Stomach (tissue), 9 donors: ENCODE results near the gene LONP2. TPM values are rescaled to one million over a fixed set of nuclear protein-coding genes. Genes with fewer than 3 reads are reported as not detected.

Experiments used
- DNase-seq, 2 donors: peaks; one replicate each; pipeline versions ENCODE4 v3.0.0 to v3.0.0-alpha.2; 2013 to 2019
- H3K27ac ChIP-seq, 5 donors: fragments of 200-600 bp in 4 of 5; sonication (generic) in 4 of 5; one replicate each; pipeline ENCODE4 v1.5.1; 2013 to 2019; ENCODE audit warnings: mild to moderate bottlenecking in 1 of 5, moderate library complexity in 1 of 5
- H3K27me3 ChIP-seq, 3 donors: fragments of 200-600 bp; sonication (generic); one replicate each; pipeline ENCODE4 v1.5.1; 2017 to 2019; ENCODE audit warnings: mixed run types in 1 of 3
- H3K36me3 ChIP-seq, 4 donors: fragments of 200-600 bp; sonication (generic); 1 replicate in 3 of 4; 2 replicates in 1 of 4; pipeline ENCODE4 v1.5.1; 2016 to 2019
- H3K4me1 ChIP-seq, 4 donors: fragments of 200-600 bp; sonication (generic); one replicate each; pipeline ENCODE4 v1.5.1; 2016 to 2019
- H3K4me3 ChIP-seq, 4 donors: fragments of 200-600 bp; sonication (generic) in 3 of 4; one replicate each; pipeline ENCODE4 v1.5.1; 2016 to 2019; ENCODE audit warnings: mild to moderate bottlenecking in 1 of 4
- H3K9me3 ChIP-seq, 4 donors: fragments of 200-600 bp; sonication (generic); one replicate each; pipeline ENCODE4 v1.5.1; 2016 to 2019
- CTCF ChIP-seq, 7 experiments: fragments of 450-650 bp in 4 of 7; fragments of 200-600 bp in 3 of 7; sonication (generic) in 3 of 7; IDR thresholded peaks; one replicate each; pipeline ENCODE4 v1.5.1; 2016 to 2019; ENCODE audit warnings: antibody characterized with exemption in 7 of 7, control low read depth in 2 of 7, mild to moderate bottlenecking in 1 of 7
- EP300 ChIP-seq: sonication (generic); formaldehyde crosslinking; IDR thresholded peaks from one replicate; pipeline ENCODE4 v1.6.1; 2017; ENCODE audit warnings: antibody characterized with exemption
- POLR2A ChIP-seq, 4 donors: fragments of 450-650 bp; IDR thresholded peaks; one replicate each; pipeline ENCODE4 v1.6.1; 2016; ENCODE audit warnings: antibody characterized with exemption in 4 of 4, control low read depth in 2 of 4, mild to moderate bottlenecking in 1 of 4, moderate library complexity in 1 of 4
- POLR2AphosphoS5 ChIP-seq, 3 donors: sonication (generic); formaldehyde crosslinking; IDR thresholded peaks; one replicate each; pipeline ENCODE4 v1.6.1; 2016; ENCODE audit warnings: antibody characterized with exemption in 3 of 3
- WGBS, 5 donors: extraction: QIAGEN DNeasy Blood & Tissue Kit in 3 of 5; methylation state at CpG; one replicate each; pipeline versions ENCODE4 v1.1.5 to v1.1.7; 2013 to 2018; 5-methylcytosine and 5-hydroxymethylcytosine counted together
- intact Hi-C: fragments of 100-400 bp; cut with DNase I; formaldehyde crosslinking; loops from one replicate; pipeline ENCODE4 v1.15.1; 2023; ENCODE audit warnings: low total_unique reads
- polyA plus RNA-seq, 3 donors: library from polyadenylated mRNA; stranded (reverse); fragments of 200-250 nt; gene quantifications; one replicate each; pipeline ENCODE4 v1.2.3, GENCODE V29; 2013
- total RNA-seq, 5 donors: library from RNA; depleted of rRNA; stranded (reverse); fragments of >200 nt; gene quantifications; one replicate each; pipeline versions ENCODE4 v1.1.0 to v1.2.3, GENCODE V29; 2014 to 2016
- donor health status: healthy with polysubstance abuse.
- donor health status: Bipolar disorder and iron deficiency.
- donor health status: healthy.

LONP2 gene
- total and polyA plus RNA-seq, 8 donors: 13.0 to 140 (median 26.7) TPM

GRCh38 chr16:48330841-48331192 is 86.7 kb downstream of the LONP2 start:
- TF ChIP-seq CTCF (IDR thresholded peaks at IDR 0.05) (no peak), POLR2A (IDR thresholded peaks at IDR 0.05) (no peak), EP300 (no peak), POLR2AphosphoS5 (IDR thresholded peaks at IDR 0.05) (no peak)
- Histone ChIP-seq H3K27me3 (no peaks in the 10 kb centered on the region), H3K36me3 (peaks cover 12 to 34% (median 24%) of the 10 kb centered on the region in 4 donors), H3K4me1 (peaks cover 0 to 21% (median 8%) of the 10 kb centered on the region in 4 donors), H3K4me3 (no peak overlapping the region), H3K9me3 (no peaks in the 10 kb centered on the region), H3K27ac (no peak overlapping the region)
- intact Hi-C loops: no loop called here
- DNase-seq: no peak
- 30 to 61% (median 47%) methylated on average over 3 of the region's 3 CpGs for WGBS, 5 donors

GRCh38 chr16:48332978-48333377 is 88.9 kb downstream of the LONP2 start:
- H3K4me1 ChIP-seq: peaks cover 0 to 30% (median 8%) of the 10 kb centered on the region in 4 donors
- H3K27me3 ChIP-seq: no peaks in the 10 kb centered on the region
- peaks cover 12 to 55% (median 42%) of the 10 kb centered on the region in 4 donors for H3K36me3 ChIP-seq
- intact Hi-C loops: no loop called here
- no peak overlapping the region for H3K4me3 ChIP-seq
- no peaks in the 10 kb centered on the region for H3K9me3 ChIP-seq
- 50 to 75% (median 70%) methylated on average over 5 of the region's 5 CpGs for WGBS, 5 donors
- no peak overlapping the region for H3K27ac ChIP-seq
- no peak for DNase-seq
- TF ChIP-seq EP300: no peak

- 86 to 93% (median 92%) methylated on average over 9 of the region's 9 CpGs for WGBS, 5 donors
- Histone ChIP-seq H3K4me3 (no peak overlapping the region), H3K27ac (no peak overlapping the region), H3K27me3 (no peaks in the 10 kb centered on the region), H3K4me1 (peaks cover 0 to 30% (median 8%) of the 10 kb centered on the region in 4 donors), H3K36me3 (peaks cover 12 to 62% (median 52%) of the 10 kb centered on the region in 4 donors), H3K9me3 (no peaks in the 10 kb centered on the region)
- no peak for TF ChIP-seq POLR2A (IDR thresholded peaks at IDR 0.05)
- DNase-seq: no peak
- intact Hi-C loops: no loop called here
Observed at GRCh38 chr16:48334325-48334724, 90.2 kb downstream of the LONP2 start.

GRCh38 chr16:48335961-48336360 is 91.9 kb downstream of the LONP2 start:
- H3K36me3 ChIP-seq: peaks cover 16 to 73% (median 66%) of the 10 kb centered on the region in 4 donors
- H3K4me3 ChIP-seq: no peak overlapping the region
- intact Hi-C loops: no loop called here
- TF ChIP-seq POLR2AphosphoS5 (IDR thresholded peaks at IDR 0.05) (no peak), EP300 (no peak), POLR2A (IDR thresholded peaks at IDR 0.05) (no peak), CTCF (IDR thresholded peaks at IDR 0.05) (no peak)
- no peaks in the 10 kb centered on the region for H3K9me3 ChIP-seq
- H3K4me1 ChIP-seq: peaks cover 0 to 24% (median 4%) of the 10 kb centered on the region in 4 donors
- DNase-seq: no peak
- 68 to 88% (median 83%) methylated on average over 3 of the region's 3 CpGs for WGBS, 5 donors
- H3K27me3 ChIP-seq: no peaks in the 10 kb centered on the region
- H3K27ac ChIP-seq: no peak overlapping the region

- Histone ChIP-seq H3K4me3 (no peak overlapping the region), H3K36me3 (peaks cover 16 to 86% (median 82%) of the 10 kb centered on the region in 4 donors), H3K4me1 (peaks cover 0 to 12% (median 0%) of the 10 kb centered on the region in 4 donors), H3K9me3 (no peaks in the 10 kb centered on the region), H3K27me3 (no peaks in the 10 kb centered on the region), H3K27ac (no peak overlapping the region)
- DNase-seq: no peak
- intact Hi-C loops: no loop called here
- WGBS, 5 donors: 64 to 93% (median 91%) methylated on average over 1 of the region's 1 CpG
- TF ChIP-seq EP300: no peak
Observed at GRCh38 chr16:48340054-48340453, 96.0 kb downstream of the LONP2 start.

GRCh38 chr16:48342591-48342990 is 98.5 kb downstream of the LONP2 start:
- no peaks in the 10 kb centered on the region for H3K4me1 ChIP-seq

More at GRCh38 chr16:48342591-48342990, 98.5 kb downstream of the LONP2 start:
- no peak overlapping the region for H3K27ac ChIP-seq
- 88 to 99% (median 97%) methylated on average over 2 of the region's 2 CpGs for WGBS, 5 donors
- no peak overlapping the region for H3K4me3 ChIP-seq
- peaks cover 16 to 72% (median 65%) of the 10 kb centered on the region in 4 donors for H3K36me3 ChIP-seq
- intact Hi-C loops: no loop called here
- TF ChIP-seq POLR2AphosphoS5 (IDR thresholded peaks at IDR 0.05): no peak
- TF ChIP-seq CTCF (IDR thresholded peaks at IDR 0.05): no peak
- no peak for TF ChIP-seq EP300
- TF ChIP-seq POLR2A (IDR thresholded peaks at IDR 0.05): no peak
- H3K9me3 ChIP-seq: no peaks in the 10 kb centered on the region
- no peaks in the 10 kb centered on the region for H3K27me3 ChIP-seq
- DNase-seq: no peak
